Right renal pelvis (tissue), 4 donors: ENCODE measurements around the gene GIMAP1. TPM values are rescaled to one million over a fixed set of nuclear protein-coding genes. Genes with fewer than 3 reads are reported as not detected.

Experiments
- DNase-seq, 4 donors: peaks; one replicate each; pipeline ENCODE4 v3.0.0-alpha.2; 2013; ENCODE audit warnings: low read depth in 4 of 4, low spot score in 3 of 4, missing footprints in 1 of 4
- polyA plus RNA-seq, 4 donors: library from polyadenylated mRNA; unstranded; fragments of 120-200 nt; gene quantifications; one replicate each; pipeline ENCODE4 v1.2.1, GENCODE V29; 2013; ENCODE audit not compliant: insufficient read length in 4 of 4

The GIMAP1 gene
- polyA plus RNA-seq, 4 donors, result 2.5 to 3.4 (median 3.0) TPM

- DNase-seq, result no peak
These were observed 5.6 kb downstream of the GIMAP1 start for GRCh38 chr7:150721970-150722373.

- no peak for DNase-seq
These were observed 6.1 kb downstream of the GIMAP1 start for GRCh38 chr7:150722431-150722931.

GRCh38 chr7:150723467-150723866 is 7.1 kb downstream of the GIMAP1 start:
- DNase-seq, result no peak

DNA sequence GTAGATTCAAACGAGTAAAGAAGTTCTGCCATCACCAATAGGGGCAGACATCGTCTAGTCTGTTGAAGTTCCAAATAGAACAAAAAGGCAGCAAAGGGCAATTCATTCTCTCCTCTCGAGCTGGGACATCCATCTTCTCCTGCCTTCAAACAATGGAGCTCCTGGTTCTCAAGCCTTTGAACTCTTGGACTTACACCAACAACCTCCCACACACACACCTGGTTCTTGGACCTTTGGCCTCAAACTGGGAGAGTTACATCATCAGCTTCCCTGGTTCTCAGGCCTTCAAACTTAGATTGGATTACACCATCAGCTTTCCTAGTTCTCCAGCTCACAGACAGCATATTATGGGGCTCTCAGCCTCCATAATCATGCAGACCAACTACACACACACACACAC is 11.0 kb downstream of the GIMAP1 start:
- DNase-seq, result no peak

- no peak for DNase-seq
These were observed 11.6 kb downstream of the GIMAP1 start for GRCh38 chr7:150728011-150728410.

DNA sequence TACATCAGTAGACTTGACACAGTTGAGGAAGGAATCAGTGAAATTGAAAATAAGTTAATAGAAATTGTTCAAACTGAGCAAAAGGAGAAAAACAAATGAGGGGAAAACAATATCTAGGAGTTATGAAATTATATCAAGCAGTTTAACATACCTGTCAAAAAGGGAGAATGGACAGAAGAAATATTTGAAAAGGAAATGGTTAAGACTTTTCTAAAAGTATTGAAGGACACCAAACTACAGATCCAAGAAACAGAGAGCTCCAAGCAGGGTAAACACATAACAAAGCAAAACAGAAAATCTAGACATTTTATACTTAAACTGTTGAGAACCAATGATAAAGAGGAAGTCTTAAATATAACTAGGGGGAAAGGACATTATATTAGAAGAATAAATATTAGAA is 12.2 kb downstream of the GIMAP1 start:
- DNase-seq, result no peak

GRCh38 chr7:150731916-150732315 is 15.5 kb downstream of the GIMAP1 start:
- DNase-seq, result no peak

DNA sequence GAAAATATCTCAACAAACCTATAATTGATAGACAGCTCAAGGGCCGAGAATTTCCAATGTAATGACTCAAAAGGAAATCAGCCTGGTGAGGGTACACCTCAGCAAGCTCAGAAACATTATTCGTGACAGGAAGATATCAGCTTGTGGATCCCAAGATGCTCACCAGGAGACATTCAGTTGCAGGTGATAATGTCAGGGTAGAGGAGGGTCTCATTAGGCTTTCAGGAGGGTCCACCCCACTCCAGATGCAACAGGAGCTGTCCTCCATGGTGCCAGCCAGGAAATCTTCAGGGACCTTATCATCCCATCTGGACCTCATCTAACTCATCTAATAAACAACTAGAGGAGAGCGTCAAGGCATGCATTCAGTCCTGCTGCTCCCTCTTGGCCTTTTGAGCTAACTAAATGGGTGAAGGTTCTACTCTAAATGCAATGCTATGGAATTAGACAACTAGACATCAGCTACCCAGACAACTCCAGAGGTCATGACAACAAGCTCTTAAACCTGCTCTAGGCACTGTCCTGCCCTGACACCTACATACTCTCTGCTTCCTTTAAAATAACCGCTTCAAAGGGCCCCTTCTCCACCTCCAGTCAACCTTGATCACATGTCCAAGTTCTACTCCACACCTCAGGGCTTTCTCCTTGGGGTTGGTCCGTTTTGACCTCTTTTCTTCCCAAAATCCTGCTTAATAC is 16.5 kb downstream of the GIMAP1 start:
- no peak for DNase-seq

GRCh38 chr7:150733482-150734095 is 17.2 kb downstream of the GIMAP1 start:
- DNase-seq, result no peak

DNA sequence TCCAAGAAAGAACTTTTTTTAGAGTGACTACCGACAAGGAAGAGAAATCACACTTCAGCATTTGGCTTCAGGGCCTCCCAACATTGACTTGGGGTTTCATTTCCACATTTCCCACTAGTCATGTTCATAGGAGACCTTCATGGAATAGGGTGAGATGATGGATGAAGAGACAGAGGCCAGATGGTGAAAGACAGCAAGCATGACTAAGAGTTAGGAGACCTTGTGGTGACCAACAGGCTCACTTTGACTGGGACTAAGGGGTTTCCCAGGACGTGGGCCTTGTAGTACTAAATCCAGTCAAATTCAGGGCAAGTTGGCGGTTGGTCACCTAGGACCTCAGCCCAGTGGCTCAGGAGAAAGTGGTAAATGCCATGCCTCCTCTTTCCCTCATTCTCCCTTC is 17.8 kb downstream of the GIMAP1 start:
- DNase-seq, result no peak

GRCh38 chr7:150735596-150736358 is 19.4 kb downstream of the GIMAP1 start:
- DNase-seq, result no peak

DNA sequence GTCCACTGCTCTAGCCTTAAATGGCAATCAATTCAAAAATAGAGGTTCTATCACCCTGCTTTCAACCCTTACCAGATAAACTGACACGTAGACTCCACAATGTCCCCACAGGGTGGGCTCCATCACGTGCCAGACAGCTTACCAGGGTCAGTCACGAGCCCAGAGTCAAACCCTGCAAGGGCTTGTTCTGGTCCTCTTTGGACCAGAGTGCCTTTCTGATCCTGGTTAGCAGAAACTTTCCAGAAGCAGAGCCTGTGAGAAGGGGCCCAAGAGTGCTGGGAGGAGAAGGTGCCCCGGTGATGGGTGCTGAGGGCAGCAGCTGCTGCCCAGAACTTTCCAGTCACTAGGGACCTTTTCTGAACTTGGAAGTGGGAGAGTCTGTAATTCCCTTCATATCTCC is 20.5 kb downstream of the GIMAP1 start:
- DNase-seq, result no peak

GRCh38 chr7:150737265-150738055 is 21.0 kb downstream of the GIMAP1 start, which contains the start of gene GIMAP5:
Gene GIMAP5, plus strand, starts transcription at chr7:150737418. Its CDS starts 3,467 bp downstream, at chr7:150740885.
- DNase-seq, result no peak

DNA sequence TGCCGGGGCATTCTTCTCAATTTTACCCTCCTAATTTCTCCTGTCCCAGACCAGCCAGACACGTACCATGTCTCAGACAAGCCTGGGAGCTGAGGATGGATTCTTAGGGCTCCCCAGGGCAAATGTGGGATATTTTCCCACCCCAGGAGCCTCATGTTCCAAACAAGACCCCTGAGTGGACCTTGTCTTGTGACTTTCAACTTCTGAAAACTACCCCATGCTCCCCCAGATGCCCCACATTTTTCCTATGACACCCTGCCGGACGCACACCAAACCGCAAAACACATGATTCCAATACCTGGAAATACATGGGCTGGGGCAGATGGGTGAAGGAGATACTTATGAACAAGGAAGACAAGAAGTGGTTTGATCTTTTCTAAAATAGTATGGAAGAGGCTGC is 21.7 kb downstream of the GIMAP1 start:
- DNase-seq, result no peak

DNA sequence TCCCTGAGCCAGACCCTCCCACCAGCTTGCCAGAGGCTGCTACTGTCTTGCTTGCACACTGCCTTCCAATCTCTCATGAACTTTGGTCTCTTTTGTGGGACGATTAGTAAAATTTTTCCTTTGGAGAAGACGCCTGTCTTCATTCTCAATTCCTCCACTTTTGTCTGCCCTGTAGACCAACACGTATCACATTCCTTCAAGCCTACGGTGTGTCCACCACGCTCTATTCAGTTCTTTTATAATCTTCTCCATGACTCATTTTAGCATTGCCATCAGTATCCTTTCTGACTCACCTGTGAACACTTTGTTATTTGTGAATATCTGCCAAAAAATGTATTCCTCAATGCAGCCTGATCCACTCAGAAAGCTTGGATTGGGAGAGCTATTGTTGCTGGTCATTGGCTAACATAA is 22.2 kb downstream of the GIMAP1 start:
- no peak for DNase-seq

DNA sequence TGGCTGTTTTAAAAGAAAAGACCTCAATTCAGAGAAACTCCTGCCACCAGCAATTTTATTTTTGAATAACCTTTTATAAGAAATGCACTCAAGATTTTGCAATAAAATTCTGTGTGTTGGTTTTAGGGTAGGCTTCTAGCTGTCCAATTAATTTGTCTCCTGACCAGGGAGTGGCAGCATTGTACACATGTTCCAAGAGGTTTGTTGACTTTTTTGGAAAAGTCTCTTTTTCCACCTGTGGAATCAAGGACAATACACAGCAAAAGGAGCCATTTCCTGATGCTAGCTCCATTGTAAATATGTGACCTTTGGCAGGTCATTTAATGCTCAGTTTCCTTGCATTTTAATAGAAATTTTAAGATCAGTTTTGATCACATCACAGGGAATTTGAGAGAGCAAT is 22.6 kb downstream of the GIMAP1 start:
- DNase-seq, result no peak

DNA sequence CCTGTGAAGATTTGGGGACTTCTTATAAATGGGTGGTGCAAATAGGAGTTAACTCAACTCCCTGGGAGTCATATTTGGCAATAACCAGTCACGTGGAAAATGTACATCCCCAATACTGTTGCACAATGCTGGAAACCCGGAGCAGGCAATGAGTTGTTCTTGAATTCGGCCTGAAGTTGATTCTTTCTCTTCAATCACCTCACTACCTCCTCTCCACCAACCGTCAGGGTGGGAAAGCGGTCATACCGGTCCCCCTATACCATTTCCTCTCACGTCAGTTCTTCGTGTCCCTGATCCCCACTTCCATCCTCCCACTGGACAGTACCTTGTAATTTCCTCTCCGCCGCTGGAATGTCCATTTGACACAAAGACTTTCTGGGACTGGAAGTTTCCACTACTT is 23.6 kb downstream of the GIMAP1 start:
- DNase-seq, result no peak

GRCh38 chr7:150742286-150742968 is 26.0 kb downstream of the GIMAP1 start:
- DNase-seq, result no peak

GRCh38 chr7:150744041-150744656 is 27.7 kb downstream of the GIMAP1 start:
- DNase-seq, result no peak

DNA sequence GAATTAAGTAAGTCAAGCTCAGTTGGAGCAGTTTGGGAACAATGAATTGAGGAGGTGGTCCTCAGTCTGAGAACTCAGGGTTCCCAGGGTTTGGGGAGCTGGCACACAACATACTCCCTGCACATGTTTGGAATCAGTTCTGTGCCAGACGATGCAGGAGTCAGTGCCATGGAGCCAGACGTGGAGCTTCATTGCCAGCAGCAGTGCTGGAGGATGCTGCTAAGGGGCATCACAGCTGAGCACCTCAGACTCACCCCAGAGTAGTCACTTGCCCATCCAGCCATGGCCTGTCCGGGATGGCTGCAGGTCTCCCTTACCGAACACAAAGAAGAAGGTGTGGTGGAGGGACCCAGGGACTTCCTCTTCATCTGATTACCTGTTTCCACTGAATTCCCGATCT is 28.7 kb downstream of the GIMAP1 start:
- no peak for DNase-seq
